Stimulated activated CD8-positive, alpha-beta memory T cell treated with anti-CD3 and anti-CD28 coated beads, Interleukin-7, amount 100 ng/mL, for 1 hour (primary cell): Measurements from ENCODE around the gene SPATA6L.

Source experiments
- DNase-seq, 2 donors: peaks; one replicate each; pipeline ENCODE4 v3.0.0-alpha.2; 2020; ENCODE audit warnings: low read depth in 2 of 2

SPATA6L gene

DNA sequence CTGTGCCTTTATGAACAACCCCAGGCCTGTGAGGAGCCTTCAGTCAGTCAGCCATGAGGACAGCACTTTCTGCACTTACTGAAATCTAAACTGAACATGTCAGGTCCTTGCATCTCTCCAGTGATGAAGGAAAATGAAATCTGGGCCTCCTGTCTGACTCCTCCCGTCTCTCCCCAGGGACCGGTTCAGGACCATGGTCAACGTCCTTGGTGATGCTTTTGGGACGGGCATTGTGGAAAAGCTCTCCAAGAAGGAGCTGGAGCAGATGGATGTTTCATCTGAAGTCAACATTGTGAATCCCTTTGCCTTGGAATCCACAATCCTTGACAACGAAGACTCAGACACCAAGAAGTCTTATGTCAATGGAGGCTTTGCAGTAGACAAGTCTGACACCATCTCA lies 81.1 kb downstream of the SPATA6L start:
- no peak for DNase-seq

DNA sequence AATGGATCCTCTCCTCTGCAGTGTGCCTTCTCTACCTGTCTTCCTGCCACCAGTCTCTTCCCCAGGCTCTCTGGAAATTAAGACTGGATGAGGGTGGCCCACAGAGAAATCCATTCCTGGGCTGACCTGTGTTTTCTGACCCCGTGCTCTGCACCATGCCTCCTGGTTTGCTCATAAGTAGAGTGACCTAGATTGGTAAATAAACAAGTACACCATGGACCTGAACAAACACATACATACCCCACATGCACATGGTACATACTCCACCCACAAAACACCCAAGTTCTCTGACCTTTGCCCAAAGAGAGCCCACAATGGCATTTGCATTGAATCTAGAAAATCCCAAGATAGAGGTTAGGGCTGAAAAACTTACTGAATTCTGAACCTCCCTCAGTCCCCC lies 81.6 kb downstream of the SPATA6L start:
- DNase-seq: no peak

DNA sequence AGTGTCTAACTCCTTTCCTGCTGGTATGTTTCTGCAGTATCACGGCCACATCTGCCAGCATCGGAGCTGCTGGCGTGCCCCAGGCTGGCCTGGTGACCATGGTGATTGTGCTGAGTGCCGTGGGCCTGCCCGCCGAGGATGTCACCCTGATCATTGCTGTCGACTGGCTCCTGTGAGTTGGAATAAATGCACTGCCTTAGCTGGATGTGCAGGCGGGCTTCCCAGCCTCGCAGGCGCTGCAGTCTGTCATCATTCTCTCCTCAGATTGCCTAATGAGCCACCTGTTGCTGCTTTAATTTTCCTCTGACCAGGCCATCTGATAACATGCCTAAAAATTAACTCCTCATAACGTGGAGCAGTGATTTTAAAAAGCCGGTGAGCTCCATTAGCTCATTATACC lies 83.3 kb downstream of the SPATA6L start:
- DNase-seq: no peak

DNA sequence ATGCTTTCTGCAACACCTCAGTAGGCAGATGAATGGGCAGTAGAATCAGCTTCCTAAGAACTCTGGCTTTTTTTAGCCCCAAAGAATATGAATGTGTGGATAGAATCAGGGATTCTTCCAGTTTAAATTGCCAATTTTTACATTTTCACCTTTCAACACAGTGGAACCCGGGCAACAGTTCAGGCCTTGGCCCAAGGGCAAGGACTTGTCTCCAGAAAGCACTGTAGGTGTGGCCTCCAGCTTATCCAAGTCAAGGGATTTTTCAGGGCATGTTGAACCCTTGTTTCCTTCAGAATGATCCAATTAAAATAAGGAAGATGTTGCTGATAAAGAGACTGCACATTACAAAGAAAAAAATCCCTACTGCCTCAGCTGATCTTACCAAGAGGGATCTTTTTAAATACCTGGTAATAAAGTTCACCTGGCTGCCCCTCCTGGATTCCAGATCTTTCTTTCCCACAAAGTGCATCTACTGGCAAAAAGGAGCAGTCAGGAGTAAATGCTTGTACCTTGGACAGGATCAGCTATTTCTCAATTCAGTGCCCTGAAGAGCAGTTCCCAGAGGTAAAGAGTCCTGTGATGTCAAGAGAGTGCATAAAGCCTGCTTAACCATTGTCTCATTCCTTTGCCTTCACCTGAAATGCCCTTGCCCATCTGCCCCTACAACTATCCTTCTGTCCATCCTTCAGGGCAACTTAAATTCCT lies 84.3 kb downstream of the SPATA6L start:
- no peak for DNase-seq

DNA sequence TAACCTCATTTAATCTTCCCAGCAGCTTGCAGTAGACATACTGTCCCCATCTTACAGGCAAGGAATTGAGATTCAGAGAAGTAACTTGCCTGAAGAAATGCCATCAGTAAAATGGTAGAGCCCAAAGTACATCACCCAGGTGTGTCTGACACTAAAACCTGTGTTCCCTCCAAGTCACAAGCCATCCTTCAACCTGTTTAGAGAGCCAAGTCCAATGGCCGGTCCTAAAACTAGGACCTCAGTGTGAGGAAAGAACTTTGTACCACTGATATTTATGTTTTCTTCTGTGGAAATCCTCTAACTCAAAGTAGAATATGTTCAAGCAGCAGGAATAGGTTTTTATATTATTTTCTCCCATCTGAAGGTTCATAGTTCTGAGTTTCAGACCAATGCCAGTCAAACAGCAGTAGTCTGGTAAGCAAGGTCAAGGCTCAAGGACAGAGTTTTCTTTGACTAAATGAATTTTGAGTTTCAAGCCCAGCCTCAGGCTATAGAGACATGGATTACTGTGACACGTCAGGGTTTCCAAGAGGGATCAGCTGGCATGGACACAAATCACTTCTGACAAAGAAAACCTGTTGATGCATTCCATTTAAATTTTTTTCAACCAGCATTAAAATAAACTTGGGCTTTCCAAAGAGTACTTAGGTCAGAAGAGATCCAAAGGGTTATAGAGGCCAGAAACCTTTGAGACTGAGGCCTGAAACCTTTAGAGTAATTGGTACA lies 85.1 kb downstream of the SPATA6L start:
- no peak for DNase-seq

- DNase-seq: no peak
Observed at GRCh38 chr9:4579001-4579400, 87.3 kb downstream of the SPATA6L start.

DNA sequence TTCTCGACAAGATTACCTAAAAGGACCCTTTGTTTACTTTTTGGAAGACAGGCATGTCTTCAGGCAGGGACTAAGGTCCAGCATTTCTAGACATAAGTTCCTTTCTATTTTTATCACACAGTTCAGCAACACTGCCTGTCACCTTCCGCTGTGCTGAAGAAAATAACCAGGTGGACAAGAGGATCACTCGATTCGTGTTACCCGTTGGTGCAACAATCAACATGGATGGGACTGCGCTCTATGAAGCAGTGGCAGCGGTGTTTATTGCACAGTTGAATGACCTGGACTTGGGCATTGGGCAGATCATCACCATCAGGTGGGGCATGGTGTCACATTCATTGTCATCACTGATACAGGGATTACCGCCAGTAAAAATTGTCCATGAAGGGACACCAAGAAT lies 89.8 kb downstream of the SPATA6L start:
- DNase-seq: no peak

GRCh38 chr9:4575997-4576396 lies 90.3 kb downstream of the SPATA6L start:
- DNase-seq: no peak

- DNase-seq: no peak
Observed at GRCh38 chr9:4574657-4575243, 91.5 kb downstream of the SPATA6L start.

- DNase-seq: no peak
Observed at GRCh38 chr9:4573634-4574389, 92.5 kb downstream of the SPATA6L start.

DNA sequence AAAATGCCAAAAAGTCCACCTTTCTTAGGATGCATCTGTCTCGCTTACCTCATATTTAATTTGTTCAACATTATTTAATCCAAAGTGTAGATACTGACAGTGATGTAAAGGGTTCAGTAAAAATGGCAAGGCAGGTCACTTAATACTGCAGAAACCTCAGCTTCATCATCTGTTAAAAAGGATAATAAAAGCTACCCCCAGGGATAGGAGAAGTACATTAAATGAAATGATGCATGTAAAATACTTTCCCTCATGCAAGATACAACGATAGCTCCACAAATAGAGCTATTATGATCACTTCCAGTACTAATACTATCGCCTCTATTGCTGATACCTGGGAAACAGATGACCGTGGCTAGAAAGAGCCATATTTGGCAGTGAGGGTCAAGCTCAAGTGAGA lies 93.1 kb downstream of the SPATA6L start:
- DNase-seq: no peak

DNA sequence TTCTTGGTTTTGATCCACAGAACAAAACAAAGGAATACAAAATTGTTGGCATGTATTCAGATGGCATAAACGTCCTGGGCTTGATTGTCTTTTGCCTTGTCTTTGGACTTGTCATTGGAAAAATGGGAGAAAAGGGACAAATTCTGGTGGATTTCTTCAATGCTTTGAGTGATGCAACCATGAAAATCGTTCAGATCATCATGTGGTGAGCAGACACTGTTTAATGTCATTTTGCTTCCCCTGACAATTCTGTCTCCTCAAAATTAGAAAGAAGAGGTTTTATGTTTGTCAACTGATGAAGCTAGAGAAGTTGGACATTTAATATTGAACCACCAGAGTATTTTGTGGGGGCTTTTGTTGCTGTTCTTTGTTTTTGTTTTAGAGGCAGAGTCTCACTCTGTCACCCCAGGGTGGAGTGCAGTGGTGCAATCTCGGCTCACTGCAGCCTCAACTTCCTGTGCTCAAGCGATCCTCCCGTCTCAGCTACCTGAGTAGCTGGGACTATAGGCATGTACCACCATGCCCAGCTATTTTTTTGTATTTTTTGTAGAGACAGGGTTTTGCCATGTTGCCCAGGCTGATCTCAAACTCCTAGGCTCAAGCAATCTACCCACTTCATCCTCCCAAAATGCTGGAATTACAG lies 94.0 kb downstream of the SPATA6L start:
- no peak for DNase-seq

DNA sequence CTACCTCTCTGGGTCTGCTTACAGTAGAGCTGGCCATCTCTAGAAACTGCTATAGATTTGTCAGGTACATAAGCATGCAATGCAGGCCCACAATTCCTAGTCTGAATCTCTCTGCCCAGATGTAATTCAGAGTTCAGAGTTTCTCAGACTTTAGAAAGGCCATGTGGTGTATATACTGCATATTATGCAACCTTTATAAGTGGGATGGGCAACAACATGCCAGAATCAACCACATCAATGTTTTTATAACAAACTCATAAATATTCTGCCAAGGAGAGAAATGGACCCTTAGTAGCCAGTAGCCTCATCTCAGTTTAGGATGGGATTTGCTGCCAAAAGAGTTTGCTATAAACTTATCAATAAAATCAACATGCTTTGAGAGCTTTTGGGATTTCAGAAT lies 97.2 kb downstream of the SPATA6L start:
- no peak for DNase-seq

- no peak for DNase-seq
Observed at GRCh38 chr9:4567601-4568000, 98.7 kb downstream of the SPATA6L start.

- DNase-seq: no peak
Observed at GRCh38 chr9:4566806-4567205, 99.5 kb downstream of the SPATA6L start.

- no peak for DNase-seq
Observed at GRCh38 chr9:4563105-4563504, 103.2 kb downstream of the SPATA6L start.

GRCh38 chr9:4559261-4560182 lies 106.8 kb downstream of the SPATA6L start:
- DNase-seq: no peak

- no peak for DNase-seq
Observed at GRCh38 chr9:4558371-4558998, 107.8 kb downstream of the SPATA6L start.

- DNase-seq: no peak
Observed at GRCh38 chr9:4555236-4555635, 111.0 kb downstream of the SPATA6L start.

- no peak for DNase-seq
Observed at GRCh38 chr9:4553951-4554381, 112.3 kb downstream of the SPATA6L start.
